ENCODE results near the gene NCOA4.
"Not testable (repeated sequence)": the region's sequence is repeated elsewhere in the genome, so short reads cannot be mapped to it uniquely, and the experiment has no call there.

GRCh38 chr10:45972813-45973169, 57.6 kb downstream of the NCOA4 start:
- TF ChIP-seq, protein P1, sequence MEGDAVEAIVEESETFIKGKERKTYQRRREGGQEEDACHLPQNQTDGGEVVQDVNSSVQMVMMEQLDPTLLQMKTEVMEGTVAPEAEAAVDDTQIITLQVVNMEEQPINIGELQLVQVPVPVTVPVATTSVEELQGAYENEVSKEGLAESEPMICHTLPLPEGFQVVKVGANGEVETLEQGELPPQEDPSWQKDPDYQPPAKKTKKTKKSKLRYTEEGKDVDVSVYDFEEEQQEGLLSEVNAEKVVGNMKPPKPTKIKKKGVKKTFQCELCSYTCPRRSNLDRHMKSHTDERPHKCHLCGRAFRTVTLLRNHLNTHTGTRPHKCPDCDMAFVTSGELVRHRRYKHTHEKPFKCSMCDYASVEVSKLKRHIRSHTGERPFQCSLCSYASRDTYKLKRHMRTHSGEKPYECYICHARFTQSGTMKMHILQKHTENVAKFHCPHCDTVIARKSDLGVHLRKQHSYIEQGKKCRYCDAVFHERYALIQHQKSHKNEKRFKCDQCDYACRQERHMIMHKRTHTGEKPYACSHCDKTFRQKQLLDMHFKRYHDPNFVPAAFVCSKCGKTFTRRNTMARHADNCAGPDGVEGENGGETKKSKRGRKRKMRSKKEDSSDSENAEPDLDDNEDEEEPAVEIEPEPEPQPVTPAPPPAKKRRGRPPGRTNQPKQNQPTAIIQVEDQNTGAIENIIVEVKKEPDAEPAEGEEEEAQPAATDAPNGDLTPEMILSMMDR (IDR thresholded peaks at IDR 0.05) = not testable (repeated sequence)
- TF ChIP-seq POLR2A (IDR thresholded peaks at IDR 0.05) = not testable (repeated sequence)

All from body of pancreas (tissue), 4 donors.